Activated naive CD4-positive, alpha-beta T cell treated with anti-CD3 and anti-CD28 coated beads, Interleukin-2, amount 50 U/mL, for 24 hours (primary cell): ENCODE results near the gene ASGR2.
"Not testable (repeated sequence)": the region's sequence is repeated elsewhere in the genome, so short reads cannot be mapped to it uniquely, and the experiment has no call there.

Experiments
- H3K27ac Mint-ChIP-seq: one replicate; pipeline ENCODE4 v1.8.0; 2021; ENCODE audit warnings: mild to moderate bottlenecking, mixed read lengths
- H3K27me3 Mint-ChIP-seq: one replicate; pipeline ENCODE4 v1.8.0; 2021; ENCODE audit warnings: mixed read lengths
- H3K36me3 Mint-ChIP-seq: one replicate; pipeline ENCODE4 v1.8.0; 2021; ENCODE audit warnings: mixed read lengths
- H3K4me1 Mint-ChIP-seq: one replicate; pipeline ENCODE4 v1.8.0; 2021; ENCODE audit warnings: mixed read lengths
- H3K4me3 Mint-ChIP-seq: one replicate; pipeline ENCODE4 v1.8.0; 2021; ENCODE audit warnings: mild to moderate bottlenecking, mixed read lengths
- H3K9me3 Mint-ChIP-seq: one replicate; pipeline ENCODE4 v1.8.0; 2021; ENCODE audit warnings: mixed read lengths

ASGR2 gene, protein sequence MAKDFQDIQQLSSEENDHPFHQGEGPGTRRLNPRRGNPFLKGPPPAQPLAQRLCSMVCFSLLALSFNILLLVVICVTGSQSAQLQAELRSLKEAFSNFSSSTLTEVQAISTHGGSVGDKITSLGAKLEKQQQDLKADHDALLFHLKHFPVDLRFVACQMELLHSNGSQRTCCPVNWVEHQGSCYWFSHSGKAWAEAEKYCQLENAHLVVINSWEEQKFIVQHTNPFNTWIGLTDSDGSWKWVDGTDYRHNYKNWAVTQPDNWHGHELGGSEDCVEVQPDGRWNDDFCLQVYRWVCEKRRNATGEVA

DNA sequence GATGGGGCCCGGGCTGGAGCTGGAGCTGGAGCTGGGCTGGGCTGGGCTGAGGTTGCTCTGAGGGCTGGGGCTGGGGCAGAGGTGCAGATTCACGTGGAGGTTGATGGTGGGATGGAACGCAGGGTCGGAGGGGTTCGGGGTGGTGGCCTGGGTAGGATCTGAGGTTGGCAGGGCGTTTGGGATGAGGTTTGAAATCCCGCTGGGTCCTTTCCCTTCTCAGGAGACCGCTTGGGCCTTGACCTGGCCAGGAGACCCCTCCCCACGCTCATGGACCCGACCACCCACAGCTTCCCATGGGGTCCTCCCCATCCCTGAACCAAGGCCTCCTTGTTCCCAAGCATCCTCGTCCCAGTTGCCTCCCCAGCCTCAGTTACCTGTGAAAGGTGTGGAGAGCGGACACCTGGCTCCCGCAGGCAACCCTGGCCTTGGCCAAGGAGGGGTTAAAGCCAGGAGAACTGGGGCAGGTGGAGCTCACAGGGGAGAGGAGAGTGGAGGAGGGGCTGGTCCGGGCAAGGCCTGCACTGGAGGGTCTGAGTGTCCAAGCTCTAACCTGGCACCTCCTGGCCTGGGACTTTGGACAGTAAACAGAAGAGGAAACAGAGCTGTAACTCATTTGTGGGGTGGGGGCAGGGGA is at the start of gene ASGR2:
Gene ASGR2, minus strand, starts transcription at position 582 of the 634 bp plus-strand sequence. CDS start 582 bp downstream, outside the sequence.
- H3K4me1 Mint-ChIP-seq, result peaks cover 7% of the 10 kb centered on the region
- H3K36me3 Mint-ChIP-seq, result no peaks in the 10 kb centered on the region
- no peaks in the 10 kb centered on the region for H3K9me3 Mint-ChIP-seq
- H3K4me3 Mint-ChIP-seq, result no peak within 1 kb of the TSS
- H3K27me3 Mint-ChIP-seq, result no peaks in the 10 kb centered on the region
- no peak within 1 kb of the TSS for H3K27ac Mint-ChIP-seq

DNA sequence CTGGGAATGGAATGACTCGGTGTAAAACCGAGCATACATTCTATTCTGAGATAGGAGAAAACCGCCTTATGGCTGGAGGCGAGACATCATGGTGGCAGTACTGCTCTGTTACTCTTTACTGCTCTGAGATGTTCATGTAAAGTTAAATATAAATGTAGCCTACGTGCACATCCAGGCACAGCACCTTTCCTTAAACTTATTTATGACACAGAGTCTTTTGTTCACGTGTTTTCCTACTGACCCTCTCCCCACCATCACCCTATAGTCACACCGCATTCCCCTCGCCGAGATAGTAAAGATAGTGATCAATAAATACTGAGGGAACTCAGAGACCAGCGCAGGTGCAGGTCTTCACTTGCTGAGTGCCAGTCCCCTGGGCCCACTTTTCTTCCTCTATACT is 44.9 kb upstream of the ASGR2 start:
- H3K36me3 Mint-ChIP-seq, H3K4me1 Mint-ChIP-seq, H3K27me3 Mint-ChIP-seq, H3K9me3 Mint-ChIP-seq, H3K27ac Mint-ChIP-seq, H3K4me3 Mint-ChIP-seq: not testable (repeated sequence)

DNA sequence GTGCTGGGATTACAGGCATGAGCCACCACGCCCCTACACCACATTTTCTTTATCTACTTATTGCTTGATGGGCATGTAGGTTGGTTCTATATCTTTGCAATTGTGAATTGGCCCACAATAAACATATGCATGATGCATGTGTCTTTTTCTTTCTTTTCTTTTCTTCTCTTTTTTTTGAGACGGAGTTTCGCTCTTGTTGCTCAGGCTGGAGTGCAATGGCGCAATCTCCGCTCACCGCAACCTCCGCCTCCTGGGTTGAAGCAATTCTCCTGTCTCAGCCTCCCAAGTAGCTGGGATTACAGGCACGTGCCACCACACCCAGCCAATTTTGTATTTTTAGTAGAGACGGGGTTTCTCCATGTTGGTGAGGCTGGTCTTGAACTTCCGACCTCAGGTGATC is 43.8 kb upstream of the ASGR2 start:
- not testable (repeated sequence) for H3K36me3 Mint-ChIP-seq, H3K4me3 Mint-ChIP-seq, H3K27me3 Mint-ChIP-seq, H3K27ac Mint-ChIP-seq, H3K9me3 Mint-ChIP-seq, H3K4me1 Mint-ChIP-seq

DNA sequence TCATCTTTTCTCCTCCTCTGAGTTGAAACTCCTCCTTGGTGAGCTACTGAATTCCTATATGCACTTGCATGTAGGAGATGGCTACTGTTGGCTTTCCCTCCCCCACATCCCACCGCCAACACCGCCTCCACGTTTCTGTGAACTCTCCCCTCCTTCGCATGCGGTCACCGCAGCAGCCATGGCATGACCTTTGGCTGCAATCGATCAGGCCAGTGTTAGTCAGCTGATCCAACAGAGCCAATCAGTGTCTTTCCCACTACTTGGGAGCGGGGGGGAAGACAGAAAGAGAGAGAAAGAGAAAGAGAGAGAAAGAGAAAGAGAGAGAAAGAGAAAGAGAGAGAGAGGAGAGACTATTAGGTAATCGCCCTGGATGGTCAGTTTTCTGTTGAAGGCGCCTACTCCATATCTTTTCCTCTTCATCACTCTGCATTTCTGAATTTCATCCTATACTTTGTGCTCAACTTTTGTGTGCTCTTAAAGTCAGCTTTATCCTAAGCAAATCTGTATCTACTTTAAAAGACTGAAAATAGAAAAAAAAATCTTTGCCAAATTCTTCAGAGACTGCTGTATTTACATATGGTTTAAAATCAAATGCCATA is 41.8 kb upstream of the ASGR2 start:
- Mint-ChIP-seq H3K27me3 (peaks cover 3% of the 10 kb centered on the region), H3K4me1 (no peaks in the 10 kb centered on the region), H3K27ac (no peak overlapping the region), H3K4me3 (no peak overlapping the region), H3K9me3 (no peaks in the 10 kb centered on the region), H3K36me3 (no peaks in the 10 kb centered on the region)

DNA sequence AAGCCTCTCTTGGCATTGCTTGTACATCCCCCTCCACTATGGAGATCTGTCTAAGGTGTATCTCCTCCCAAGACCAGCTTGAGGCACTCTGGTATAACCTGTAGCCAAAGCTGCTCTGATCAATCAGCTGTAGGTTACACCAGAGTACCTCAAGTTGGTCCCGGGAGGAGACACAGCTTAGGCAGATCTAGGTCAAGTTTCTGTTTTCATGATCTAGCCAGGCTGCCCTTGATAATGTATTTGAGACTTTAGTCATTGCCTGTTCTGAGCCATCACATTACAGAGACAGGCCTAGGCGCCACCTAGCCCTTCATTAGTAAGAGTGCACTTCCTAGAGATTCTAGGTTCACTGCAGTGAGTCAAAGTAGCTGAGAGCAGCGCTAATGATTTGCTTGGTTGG is 33.1 kb upstream of the ASGR2 start:
- Mint-ChIP-seq H3K36me3 (no peaks in the 10 kb centered on the region), H3K9me3 (no peaks in the 10 kb centered on the region), H3K4me3 (no peak overlapping the region), H3K27me3 (peaks cover 3% of the 10 kb centered on the region), H3K4me1 (no peaks in the 10 kb centered on the region), H3K27ac (no peak overlapping the region)

DNA sequence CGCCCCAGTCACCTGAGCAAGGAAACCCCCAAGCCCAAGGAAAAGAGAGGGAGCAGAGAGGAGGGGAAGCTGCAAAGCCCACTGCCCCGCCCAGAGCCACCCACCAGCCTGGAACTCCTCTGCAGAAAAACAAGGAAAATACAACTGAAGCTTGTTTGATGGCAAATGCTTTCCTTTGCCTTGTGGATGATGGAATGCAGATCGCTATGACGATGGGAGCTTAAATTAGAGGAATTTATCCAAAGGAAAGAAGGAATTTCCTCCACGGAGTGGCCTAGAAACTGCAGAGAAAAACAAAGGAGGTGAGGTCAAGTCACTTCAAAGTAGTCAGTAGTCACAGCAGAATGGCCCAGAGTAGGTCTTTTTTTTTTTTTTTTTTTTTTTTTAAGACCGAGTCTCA is 31.5 kb upstream of the ASGR2 start:
- no peaks in the 10 kb centered on the region for H3K36me3 Mint-ChIP-seq
- no peak overlapping the region for H3K27ac Mint-ChIP-seq
- no peaks in the 10 kb centered on the region for H3K4me1 Mint-ChIP-seq
- H3K27me3 Mint-ChIP-seq, result peaks cover 2% of the 10 kb centered on the region
- H3K9me3 Mint-ChIP-seq, result no peaks in the 10 kb centered on the region
- no peak overlapping the region for H3K4me3 Mint-ChIP-seq

DNA sequence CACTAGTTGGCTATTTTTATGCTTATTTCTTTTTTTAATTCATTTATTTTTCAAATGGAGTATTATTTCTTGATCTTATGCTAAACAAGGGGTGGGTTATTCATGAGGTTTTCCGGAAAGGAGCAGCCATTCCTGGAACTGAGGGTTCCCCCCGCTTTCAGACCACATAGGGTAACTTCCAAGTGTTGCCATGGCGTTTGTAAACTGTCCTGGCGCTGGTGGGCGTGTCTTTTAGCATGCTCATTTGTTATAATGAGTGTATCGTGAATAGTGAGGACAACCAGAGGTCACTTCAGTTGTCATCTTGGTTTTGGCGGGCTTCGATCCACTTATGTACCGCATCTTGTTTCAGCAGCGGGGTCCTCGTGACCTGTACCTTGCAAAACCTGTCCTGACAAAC is 29.6 kb upstream of the ASGR2 start:
- peaks cover 2% of the 10 kb centered on the region for H3K27me3 Mint-ChIP-seq
- H3K27ac Mint-ChIP-seq, result no peak overlapping the region
- H3K4me1 Mint-ChIP-seq, result no peaks in the 10 kb centered on the region
- H3K9me3 Mint-ChIP-seq, result no peaks in the 10 kb centered on the region
- H3K4me3 Mint-ChIP-seq, result no peak overlapping the region
- H3K36me3 Mint-ChIP-seq, result no peaks in the 10 kb centered on the region

DNA sequence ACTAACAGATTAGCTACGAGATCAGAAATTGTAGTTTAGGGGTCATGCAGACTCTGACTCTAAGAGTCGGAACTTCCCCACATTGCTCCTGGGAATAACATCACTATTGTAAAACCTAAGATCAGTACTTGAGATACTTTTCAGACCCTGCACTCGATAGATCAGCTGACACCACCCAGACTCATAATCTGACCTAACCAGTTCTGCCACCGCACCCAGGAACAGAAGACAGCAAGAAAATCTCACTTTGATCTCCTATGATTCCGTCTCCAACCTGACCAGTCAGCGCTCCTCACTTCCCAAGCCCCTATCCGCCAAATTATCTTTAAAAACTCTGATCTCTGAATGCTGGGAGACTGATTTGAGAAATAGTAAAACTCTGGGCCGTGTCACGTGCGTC is 27.2 kb upstream of the ASGR2 start:
- H3K36me3 Mint-ChIP-seq, result no peaks in the 10 kb centered on the region
- H3K9me3 Mint-ChIP-seq, result no peaks in the 10 kb centered on the region
- H3K4me1 Mint-ChIP-seq, result no peaks in the 10 kb centered on the region
- H3K4me3 Mint-ChIP-seq, result no peak overlapping the region
- peaks cover 4% of the 10 kb centered on the region for H3K27me3 Mint-ChIP-seq
- no peak overlapping the region for H3K27ac Mint-ChIP-seq

DNA sequence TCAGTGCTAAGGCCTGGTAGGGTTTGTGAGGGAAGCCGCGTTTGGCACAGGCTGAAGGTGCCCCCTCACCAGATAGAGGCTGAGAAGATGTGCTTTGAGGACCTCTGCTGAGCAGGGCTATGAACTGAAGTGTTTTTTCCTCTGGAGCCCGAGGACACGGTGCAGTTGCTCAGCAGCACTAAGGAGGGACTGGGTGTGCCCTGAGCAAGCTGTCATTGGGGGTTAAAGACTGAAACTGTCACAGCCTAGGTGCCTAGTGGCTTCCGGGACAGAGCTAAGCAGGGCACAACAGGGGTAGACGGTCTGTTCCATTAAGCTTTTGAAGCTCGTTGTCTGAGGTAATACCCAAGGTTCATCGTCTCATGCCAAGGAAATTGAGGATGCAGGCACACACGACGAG is 24.8 kb upstream of the ASGR2 start:
- Mint-ChIP-seq H3K4me3 (no peak overlapping the region), H3K36me3 (no peaks in the 10 kb centered on the region), H3K27me3 (peaks cover 4% of the 10 kb centered on the region), H3K9me3 (no peaks in the 10 kb centered on the region), H3K4me1 (peaks cover 5% of the 10 kb centered on the region), H3K27ac (no peak overlapping the region)

DNA sequence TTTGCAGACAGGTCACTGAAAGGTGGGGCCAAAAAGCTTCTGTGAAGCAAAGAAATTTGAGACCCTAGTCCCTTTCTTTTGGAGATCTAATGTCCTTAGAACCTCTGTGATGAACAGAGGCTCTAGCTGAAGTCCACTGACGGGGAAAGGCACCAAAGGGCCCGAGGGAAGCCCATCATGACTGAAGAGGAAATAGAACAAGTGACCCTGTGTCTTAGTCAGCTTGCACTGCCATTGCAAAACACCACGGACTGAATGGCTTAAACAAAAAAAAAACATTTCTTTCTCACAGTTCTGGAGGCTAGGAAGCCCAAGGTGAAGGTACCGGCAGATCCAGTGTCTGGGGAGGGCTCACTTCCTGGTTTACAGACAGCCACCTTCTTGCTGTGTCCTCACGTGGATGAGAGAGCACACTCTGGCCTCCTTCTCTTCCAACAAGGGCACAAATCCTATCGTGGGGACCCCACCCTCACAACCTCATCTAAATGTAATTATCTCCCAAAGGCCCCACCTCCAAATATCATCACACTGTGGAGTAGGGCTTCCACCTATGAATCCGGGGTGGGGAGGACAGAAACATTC is 24.3 kb upstream of the ASGR2 start:
- Mint-ChIP-seq H3K9me3 (no peaks in the 10 kb centered on the region), H3K27ac (no peak overlapping the region), H3K36me3 (no peaks in the 10 kb centered on the region), H3K4me3 (no peak overlapping the region), H3K4me1 (peaks cover 5% of the 10 kb centered on the region), H3K27me3 (peaks cover 4% of the 10 kb centered on the region)

DNA sequence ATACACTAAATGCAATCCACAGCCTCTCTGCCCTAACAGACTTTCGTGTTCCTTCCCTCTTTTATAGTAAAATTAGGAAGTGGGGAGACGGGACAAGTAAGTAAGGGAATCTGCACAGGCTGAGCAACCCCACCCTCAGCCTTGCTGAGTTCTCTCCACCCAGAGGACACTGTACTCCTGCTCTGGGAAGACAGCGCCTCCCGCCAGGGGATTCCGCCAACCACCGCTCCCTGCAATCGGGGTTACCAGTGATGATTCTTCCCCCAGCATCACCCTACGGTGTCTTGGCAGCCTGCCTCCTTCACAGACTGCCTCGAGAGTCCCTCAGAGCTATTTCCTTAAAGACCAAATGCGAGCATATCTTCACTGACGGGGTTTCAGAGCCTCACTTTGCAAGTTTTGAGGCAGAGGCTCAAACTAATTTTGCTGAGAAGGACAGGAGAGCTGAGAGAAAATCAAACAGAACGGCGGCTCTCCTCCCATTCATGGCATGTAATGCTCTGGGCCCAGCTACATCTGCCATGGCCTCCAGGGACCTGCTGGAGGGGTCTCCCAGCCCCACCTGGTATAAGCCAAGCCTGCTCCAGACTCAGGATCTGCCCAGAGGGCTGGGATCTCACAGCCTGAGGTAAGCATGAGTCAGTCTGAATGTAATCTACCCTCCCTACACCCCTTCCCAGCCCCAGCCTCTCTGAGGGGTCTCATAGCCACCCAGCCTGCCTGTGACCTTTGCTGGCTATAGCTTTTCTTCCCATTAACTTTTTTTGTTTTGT is 22.7 kb upstream of the ASGR2 start:
- peaks cover 4% of the 10 kb centered on the region for H3K27me3 Mint-ChIP-seq
- H3K4me3 Mint-ChIP-seq, result no peak overlapping the region
- no peak overlapping the region for H3K27ac Mint-ChIP-seq
- peaks cover 19% of the 10 kb centered on the region for H3K4me1 Mint-ChIP-seq
- no peaks in the 10 kb centered on the region for H3K9me3 Mint-ChIP-seq
- no peaks in the 10 kb centered on the region for H3K36me3 Mint-ChIP-seq

DNA sequence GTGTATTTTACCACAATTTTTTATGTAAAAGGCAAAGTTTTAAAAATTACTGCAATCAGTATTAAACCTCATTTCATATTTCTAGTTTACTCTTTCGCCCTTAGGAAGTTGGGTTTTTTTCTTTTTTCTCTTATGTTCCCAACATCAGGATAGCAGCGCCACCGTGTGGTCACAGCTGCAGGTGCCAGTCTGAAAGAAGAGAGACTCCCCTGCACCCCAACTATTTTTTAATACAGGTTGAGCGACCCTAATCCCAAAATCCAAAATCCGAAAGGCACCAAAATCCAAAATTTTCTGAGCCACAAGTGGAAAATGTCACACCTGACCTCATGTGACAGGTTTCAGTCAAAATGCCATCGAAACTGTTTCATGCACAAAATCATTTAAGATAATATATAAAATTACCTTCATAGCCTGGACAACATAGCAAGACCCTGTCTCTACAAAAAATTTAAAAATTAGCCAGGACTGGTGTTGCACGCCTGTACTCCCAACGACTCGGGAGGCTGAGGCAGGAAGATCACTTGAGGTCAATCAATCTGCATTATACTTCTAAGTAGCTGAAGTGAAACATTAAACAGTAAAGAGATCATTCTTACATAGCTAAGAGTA is 21.8 kb upstream of the ASGR2 start:
- no peak overlapping the region for H3K27ac Mint-ChIP-seq
- no peaks in the 10 kb centered on the region for H3K36me3 Mint-ChIP-seq
- peaks cover 4% of the 10 kb centered on the region for H3K27me3 Mint-ChIP-seq
- peaks cover 26% of the 10 kb centered on the region for H3K4me1 Mint-ChIP-seq
- no peaks in the 10 kb centered on the region for H3K9me3 Mint-ChIP-seq
- no peak overlapping the region for H3K4me3 Mint-ChIP-seq

DNA sequence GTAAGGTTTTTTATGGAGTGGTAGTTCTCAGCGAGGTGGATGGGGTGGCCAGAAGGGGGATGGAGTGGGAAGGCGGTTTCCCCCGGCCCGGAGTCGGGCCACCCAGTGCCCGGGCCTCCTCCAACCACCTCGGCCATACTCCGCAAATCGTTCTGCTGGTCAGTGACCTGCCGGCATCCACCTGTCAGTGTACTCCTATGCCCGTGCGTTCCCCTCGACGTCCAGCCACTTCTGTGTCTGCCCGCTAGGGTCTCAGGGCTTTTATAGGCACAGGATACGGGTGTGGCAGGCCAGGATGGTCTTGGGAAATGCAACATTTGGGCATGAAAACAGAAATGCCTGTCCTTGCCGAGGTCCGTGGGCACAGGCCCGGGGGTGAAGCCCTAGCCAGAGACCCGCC is 19.3 kb upstream of the ASGR2 start:
- no peak overlapping the region for H3K4me3 Mint-ChIP-seq
- H3K27me3 Mint-ChIP-seq, result peaks cover 2% of the 10 kb centered on the region
- no peaks in the 10 kb centered on the region for H3K36me3 Mint-ChIP-seq
- no peak overlapping the region for H3K27ac Mint-ChIP-seq
- H3K4me1 Mint-ChIP-seq, result peaks cover 30% of the 10 kb centered on the region
- H3K9me3 Mint-ChIP-seq, result no peaks in the 10 kb centered on the region

DNA sequence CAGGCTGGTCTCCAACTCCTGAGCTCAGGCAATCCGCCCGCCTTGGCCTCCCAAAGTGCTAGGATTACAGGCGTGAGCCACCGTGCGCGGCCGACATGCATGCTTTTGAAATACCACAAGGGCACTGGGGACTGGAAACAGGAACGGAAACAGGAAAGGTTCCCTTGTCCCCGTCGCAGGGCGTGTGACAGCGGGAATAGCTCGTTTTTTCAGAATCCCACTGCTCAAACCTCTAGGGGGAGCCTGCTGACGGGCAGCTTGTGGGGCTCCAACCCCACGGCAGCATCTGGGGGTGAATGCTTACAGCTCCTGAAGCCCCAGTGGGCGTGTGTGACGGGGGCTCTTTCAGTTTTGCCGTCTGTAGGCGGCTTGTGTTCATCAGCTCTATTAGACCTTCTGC is 18.8 kb upstream of the ASGR2 start:
- Mint-ChIP-seq H3K27me3 (peaks cover 2% of the 10 kb centered on the region), H3K27ac (peak overlapping the region; percentile 60), H3K9me3 (no peaks in the 10 kb centered on the region), H3K4me1 (peaks cover 30% of the 10 kb centered on the region), H3K36me3 (no peaks in the 10 kb centered on the region), H3K4me3 (peak overlapping the region; percentile 69)

DNA sequence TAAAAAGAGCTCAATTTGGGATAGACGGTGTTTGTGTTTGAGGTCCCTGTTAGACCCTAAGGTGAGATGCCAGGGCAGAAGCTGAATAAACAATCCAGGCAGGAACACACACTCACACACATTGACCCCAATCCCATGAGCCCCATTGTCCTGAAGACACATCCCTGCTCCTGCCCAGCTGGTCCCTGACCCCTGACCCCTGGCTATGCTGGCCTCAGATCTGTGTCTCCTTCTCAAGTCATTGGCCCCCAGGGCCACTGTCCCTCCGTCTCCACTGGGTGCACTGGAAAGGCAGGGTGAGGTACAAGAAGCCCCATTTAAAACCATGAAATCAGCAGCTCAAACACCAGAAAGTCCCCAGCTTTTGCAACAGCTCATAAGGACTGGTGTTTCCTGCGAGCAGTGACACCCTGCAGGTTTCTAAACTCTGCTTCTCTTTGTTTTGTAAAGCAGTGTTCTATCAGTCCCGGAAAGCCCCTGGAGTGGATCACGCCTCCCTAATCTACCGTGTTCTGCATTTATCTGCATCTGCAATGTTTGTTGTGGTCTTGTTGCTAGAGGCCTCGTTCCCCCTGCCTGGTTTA is 18.0 kb upstream of the ASGR2 start:
- Mint-ChIP-seq H3K4me3 (peak overlapping the region; percentile 78), H3K27me3 (peaks cover 2% of the 10 kb centered on the region), H3K27ac (peak overlapping the region; percentile 98), H3K36me3 (no peaks in the 10 kb centered on the region), H3K9me3 (no peaks in the 10 kb centered on the region), H3K4me1 (peaks cover 30% of the 10 kb centered on the region)
